HG03342 (cell line): ENCODE results near the gene CMYA5.

Experiments
- ATAC-seq: cut with Tn5 transposase; IDR thresholded peaks from one replicate; pipeline ENCODE4 v1.9.1; 2021; ENCODE audit warnings: mild to moderate bottlenecking, moderate library complexity; ENCODE audit not compliant: unreplicated experiment

Gene CMYA5

DNA sequence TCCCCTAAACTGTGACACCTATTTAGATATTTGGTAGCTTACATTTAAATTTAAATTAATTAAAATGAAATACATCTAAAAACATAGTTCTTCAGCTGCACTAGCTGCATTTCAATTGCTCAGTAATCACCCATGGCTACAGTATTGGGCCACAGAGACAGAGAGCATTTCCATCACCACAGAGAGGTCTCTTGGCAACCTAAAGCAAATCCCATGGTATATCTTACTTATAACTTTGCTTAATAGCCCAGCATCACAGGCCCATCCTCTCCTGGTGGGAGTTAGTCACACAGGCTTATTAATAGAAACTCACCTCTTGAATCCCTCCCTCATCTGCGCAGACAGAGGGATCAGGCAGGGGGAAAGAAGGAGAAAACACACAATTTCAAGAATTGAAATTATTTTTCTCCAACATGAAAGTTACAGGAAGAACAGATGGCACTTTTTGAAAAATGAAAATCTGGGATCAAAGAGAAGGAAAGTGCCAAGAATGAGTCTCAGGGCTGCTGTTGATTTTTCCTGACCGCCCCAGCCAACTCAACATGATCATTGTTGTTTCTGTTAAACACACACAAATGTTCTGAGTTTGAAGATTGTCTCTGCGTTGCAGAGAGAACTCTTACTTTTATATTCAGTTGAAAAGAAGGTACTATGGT is 144.6 kb downstream of the CMYA5 start:
- no peak for ATAC-seq

DNA sequence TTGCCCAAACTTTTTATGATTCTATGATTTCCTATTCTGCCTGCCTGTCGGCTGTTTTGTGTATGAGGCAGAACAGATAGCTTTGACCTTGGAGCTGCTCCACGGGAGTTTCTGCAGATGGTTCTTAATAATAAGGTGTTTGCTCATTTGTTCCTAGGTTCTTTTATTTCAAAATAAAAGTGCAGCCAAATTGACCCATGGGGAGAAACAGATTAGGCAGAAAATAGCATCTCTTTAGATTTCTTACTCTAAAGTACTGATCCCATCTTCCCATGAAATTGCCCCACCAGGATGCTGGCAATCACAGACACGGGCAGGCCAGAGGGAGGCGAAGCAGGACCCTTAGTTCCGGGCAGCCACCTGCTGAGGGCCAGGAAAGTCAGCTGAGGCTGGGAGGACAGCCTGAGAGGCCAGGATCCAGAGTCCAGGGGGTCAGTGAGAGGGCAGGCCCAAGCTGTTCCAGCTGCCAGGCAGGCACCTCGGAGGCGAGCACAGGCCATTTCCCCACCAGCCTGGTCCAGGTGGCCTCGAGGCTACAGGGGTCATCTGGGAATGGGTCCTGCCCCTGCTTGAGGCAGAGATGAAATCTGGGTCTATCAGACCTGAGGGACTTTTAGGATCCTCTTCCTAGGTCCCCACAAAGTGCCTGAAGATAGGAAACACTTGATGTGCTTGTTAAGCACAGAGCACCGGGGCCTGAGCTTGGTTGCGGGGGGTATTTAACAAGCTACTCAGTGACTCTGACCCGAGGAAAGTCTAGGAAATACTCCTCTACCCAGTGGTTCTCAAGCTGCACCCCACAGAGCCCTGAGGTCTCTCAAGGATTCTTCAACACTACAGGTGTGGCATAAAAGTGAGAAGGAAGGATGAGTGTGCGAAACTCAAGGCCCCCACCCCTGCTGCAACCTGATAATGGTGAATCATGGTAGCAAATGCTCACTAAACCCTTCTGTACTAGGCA is 145.4 kb downstream of the CMYA5 start:
- ATAC-seq: no peak

DNA sequence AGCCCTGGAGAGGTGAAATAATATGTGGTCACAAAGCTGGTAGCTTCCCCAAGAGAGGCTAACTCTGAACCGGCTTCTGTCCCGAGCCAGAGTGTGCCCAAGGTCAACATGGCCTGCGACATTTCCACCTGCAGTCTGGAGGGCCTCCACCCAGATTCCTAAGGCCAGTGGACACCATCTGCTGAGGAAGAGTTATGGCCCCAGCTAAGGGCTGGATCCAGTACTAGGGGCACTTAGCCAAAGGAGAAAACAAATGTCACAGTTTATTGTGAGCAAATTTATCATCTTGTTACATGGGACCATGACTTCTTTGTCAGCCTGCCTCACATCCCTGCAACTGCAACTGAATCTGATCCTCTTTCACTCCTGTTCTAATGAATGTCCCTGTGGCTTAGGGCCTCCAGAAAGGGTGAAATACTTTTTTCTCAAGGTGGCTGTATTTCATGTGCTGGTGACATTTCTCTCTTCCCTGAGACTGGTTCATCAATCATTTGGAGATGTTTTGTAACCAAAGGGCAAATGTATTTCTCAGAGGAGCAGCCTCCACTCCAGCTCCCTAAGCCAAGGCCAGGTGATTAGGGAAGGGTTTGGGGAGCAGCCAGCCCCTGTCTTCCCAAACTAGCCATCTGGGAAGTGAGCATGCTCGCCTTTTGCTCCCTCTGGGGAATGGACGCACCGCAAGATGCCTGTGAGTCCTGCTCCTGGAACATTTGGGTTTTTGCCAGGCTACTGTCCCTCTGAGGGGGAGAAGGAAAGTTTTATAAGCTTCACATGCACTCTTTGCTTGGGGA is 148.3 kb downstream of the CMYA5 start:
- ATAC-seq: no peak

DNA sequence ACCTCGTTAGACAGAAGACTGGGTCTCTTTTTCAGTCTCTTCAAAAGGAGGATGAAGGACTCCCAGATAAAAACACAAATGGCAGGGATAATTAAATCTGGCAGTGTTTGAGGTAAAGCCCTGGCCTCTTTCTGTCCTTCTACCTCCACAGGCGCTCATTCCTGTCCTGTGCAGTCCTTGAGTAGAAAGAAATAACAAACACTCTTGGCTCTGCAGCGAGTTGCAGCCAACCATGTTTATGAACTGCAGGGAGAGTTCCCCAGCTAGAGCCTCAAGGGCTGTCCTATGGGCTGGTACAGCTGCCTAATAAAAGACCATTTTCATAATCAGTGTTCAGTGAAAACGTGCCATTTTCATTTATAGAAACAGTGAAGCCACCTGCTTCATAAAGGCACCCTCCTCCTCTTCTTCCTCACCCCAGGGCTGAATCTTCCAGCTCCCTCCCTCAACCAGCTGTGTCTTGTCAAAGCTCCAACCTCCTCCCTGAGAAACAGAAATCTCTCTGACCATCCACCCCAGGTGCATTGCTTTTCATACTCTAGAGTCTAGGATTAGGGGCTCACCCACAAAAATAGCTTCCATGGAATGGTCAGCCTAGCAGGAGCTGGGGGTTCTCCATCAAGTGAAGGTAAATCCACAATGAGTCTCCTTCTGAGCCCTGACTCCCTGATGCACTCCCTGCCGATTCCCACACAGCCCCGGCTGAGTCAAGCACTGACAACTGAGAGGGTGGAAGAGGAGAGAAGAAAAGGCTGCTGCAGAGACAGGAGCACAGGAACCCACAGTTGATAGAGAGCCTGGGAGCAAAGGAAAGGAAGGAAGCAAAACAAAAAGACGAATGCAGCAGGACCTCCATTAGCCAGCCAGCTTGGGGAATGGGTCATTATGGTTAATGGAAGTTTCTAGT is 150.7 kb downstream of the CMYA5 start:
- ATAC-seq: no peak

DNA sequence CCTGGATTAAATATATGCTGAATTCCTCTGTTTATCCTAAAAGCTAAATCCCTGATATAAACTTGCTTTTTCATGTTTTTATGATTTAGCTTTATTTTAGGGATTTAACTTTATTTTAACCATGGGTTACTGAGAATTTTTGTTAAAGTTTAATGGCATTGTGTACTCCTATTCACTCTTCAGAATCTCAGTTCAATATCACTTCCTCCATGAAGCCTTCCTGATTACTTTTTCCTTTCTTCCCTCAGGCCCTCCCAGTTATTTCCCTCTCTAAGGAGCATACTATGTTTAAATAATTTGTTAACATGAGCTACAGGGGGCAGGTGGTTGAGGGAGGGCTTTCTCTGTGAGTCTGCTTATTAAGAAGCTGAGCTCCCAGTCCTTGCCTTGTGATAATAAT is 151.5 kb downstream of the CMYA5 start:
- no peak for ATAC-seq

DNA sequence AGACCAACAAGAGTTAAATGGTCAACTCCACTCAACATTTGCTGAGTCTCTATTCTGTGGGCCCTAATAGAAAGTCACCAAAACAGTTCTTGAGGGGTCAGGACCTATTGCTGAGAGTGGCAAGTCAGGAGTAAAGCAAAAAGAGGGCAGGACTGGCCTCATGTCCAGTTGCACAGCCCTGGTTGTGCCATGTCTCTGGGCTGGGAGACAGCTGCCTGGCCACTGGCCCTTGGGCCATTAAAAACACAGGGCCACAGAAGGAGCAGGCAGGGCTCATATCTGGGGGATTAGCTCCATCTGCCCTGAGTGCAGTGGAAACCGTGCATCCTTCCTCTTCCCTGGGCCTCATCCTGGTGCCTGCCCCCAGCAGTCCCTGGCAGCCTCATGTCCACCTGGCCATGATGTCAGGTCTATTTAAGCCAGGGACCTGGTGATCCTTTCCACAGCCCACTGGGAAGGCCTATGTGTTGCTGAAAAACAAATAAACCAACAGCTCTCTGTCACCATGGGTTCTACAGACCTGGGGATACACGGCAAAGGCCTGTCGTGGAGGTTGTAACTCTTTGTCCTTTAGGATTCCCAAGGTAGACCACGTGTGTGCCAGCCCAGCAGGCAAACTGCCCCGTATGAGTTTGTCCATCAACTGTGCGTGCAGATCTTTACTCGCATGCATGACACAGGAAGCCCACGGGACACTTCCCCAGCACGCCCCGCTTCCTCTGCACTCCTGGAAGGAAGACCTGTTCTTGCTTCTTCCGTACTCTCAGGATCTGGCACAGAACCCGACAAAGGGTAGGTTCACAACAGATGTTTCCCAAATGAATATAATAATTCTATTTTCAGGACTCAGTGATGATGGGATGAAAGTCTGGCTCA is 152.6 kb downstream of the CMYA5 start:
- no peak for ATAC-seq

DNA sequence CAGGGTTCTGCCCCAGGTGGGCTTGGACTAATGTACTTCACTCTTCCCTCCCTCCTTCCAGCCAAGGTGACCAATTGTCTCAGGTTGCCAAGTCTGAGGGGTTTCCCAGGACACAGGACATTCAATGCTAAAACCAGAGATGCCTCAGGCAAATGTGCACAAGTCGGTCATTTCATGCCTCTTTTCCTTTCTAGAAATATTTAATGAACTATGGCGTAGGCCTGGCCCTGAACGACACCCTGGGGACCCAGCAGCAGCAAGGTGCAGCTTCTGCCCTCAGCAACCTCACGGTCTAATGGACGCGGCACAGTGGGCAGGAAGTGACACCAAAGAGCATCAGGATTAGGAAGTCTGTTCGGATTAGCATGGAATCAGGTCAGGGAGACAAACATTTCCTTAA is 153.4 kb downstream of the CMYA5 start:
- ATAC-seq: no peak

DNA sequence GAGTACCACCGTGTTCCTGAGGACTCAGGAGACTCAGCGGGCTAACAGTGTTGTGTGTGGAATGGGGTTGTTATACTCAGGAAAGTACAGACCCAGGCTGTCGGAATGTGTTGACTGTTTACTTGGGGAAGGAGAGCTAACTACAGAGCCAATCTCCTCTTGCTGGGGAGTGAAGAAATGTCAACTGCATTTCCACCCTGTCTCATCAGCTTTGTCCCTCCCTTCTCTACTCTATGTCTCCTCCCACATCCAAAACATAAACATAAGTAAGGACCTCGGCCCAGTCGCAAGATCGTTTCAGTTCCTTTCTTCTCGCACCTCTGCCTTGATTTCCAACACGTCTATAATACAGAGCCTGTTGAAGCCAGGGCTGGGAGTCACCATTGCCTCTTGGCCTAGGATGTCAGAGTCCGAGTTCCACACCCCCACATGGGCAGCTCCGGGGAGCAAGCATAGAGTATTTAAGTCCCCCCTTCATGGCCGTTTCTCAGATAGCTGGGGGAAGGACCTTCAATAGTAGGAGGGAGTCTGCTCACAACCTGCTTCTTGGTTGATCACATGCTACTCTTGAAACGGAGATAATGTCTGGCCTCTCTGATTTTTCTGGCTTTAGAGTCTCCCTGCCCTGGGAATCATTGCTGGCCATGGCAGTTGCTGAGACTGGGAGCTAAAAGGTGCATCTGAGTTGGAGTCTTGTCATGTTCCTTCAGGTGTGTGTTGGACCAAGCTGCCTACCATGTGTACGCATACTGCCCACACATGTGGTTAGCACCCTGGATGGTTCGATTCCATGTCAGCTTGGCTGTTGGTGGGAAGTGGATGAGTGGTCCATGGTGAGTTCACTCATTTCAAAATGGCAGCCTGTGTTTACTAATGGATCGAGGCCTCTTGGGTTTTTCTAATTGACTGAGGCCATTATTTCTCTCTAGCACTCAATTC is 154.1 kb downstream of the CMYA5 start:
- no peak for ATAC-seq

DNA sequence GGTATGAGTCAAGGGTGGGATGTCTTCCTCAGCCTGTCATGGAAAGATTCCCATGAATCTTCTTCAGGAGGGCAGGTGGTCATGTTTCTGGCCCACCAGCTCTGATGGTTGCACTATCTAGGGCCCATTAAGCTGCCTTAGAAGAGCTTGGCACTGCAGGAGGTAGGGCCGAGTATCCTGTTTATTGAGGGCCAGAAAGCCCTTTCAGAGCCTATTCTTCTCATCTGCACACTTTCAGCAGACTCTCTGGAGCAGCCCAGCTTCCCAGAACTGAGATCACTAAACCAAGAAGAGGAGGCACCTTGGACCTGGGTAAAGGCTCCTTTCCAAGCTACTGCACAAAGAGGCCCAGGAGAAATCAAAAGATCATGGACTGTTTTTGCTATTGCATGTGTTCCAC is 154.9 kb downstream of the CMYA5 start:
- no peak for ATAC-seq

DNA sequence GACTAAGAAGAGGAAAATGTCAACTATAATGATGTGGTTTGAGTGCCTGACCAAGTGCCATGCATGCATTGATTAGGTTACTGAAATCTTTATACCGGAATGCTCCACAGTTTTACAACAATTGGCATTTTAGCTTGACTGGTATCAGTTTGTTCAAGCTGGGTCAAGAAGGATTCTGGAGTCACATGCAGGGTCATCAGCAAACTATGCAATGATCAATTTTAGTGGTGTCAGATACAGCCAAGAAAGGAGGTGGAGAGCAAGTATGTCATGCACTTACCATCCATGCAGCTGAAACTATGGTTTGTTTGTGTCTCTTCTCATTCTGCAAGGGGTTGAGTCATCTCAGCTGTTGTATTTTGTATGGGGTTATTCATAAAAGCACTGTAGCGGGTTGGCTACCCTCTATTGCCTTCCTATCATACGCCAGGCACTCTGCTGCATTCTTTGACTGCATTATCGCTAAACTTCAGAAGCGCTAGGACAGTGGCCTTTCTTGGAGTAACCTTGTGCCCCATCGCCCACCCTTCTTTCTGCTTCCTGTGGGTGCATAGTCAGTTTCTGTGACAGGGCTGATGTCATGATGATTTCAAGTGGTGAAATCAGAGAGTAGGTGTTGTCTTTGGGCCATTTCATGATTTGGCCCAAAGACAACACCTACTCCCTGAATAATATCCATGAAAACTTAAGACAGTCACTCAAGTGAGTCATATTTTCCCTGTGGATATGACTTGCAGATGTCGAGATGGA is 156.0 kb downstream of the CMYA5 start:
- ATAC-seq: no peak

DNA sequence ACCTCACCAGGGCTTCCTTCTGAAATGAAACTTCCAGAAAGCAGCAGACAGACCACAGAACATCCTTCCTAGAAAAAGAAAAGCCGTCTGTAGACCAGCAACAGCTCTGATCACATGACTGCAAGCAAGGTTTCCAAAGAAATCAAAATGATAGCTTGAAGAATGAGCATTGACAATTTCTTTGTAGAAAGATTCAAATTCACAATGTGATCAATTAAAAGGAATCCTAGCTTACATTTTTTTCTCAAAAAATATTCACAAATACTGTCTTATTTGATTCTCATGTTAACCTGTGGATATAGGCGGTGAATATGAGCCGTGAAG is 156.5 kb downstream of the CMYA5 start:
- ATAC-seq: no peak

DNA sequence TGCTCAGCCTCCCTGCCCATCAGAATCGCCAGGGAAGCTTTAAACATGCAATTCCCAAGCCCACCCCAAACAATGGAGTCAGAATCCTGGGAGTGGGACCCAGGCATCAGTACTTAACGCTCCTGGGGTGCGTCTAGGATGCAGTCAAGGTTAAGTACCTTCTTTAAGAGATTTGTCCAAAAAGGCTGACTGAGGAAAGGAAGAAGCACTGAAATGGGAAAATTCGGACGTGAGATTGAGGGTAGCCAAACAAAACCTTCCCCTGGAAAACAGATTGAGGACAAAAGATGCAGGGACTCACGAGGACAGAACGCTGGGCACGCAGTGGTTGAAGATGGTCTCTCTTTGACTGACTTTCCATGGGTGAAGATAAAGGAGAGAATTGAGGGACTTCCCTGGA is 157.9 kb downstream of the CMYA5 start:
- no peak for ATAC-seq

DNA sequence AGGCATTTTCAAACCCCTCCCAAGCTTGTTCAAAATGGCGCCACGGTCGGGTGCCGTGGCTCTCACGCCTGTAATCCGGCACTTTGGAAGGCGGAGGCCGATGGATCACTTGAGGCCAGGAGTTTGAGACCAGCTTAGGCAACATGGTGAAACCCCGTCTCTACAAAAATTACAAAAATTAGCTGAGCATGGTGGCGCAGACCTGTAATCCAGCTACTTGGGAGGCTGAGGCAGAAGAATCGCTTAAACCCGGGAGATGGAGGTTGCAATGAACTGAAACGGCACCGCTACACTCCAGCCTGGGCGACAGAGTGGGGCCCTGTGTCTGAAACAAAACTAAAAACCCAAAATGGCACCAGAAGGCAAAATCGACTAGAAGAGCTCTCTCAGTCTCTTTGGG is 159.4 kb downstream of the CMYA5 start:
- no peak for ATAC-seq
